ENCODE results near the gene FASTKD3.
"Not testable (repeated sequence)": the region's sequence is repeated elsewhere in the genome, so short reads cannot be mapped to it uniquely, and the experiment has no call there.

The FASTKD3 gene

DNA sequence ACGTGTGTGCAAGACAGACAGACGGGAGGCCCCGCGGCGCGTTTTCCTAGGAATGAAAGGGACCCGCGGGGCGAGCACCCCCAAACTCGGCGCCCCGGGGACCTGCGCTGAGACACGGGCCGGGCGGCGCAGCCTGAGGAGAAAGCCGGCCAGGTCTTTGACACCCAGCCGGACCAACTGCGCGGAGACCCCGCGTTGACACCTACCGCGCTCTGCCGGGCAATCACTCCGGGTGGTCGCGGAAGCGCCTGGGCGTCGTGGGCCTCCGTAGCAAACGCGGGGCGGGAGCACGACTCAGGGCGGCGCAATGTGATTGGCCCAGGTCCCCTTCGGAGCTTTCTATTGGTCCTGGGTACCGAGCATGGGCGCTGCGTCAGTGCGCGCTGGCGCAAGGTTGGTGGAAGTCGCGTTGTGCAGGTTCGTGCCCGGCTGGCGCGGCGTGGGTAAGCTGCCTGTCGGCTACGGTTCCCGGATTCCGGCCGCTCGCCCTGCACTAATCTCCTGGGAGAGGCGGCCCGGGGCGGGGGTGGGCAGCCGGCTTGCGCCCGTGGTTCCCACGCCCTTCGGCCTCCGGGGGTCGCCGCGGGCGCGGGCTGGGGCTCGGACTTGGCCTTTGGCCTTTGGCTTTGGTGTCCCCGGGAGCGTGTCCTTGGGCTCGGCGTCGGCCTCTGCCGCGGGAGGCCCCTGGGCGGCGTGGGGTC, at the start of gene FASTKD3, which contains the start of gene MTRR:
TSS of gene FASTKD3 (minus strand) at position 259 of the 701 bp plus-strand sequence. CDS start 948 bp downstream, outside the sequence.
TSS of gene MTRR (plus strand) at position 376 of the 701 bp plus-strand sequence. CDS start 1,647 bp downstream, outside the sequence.
- DNase-seq = peak; percentile 90

DNA sequence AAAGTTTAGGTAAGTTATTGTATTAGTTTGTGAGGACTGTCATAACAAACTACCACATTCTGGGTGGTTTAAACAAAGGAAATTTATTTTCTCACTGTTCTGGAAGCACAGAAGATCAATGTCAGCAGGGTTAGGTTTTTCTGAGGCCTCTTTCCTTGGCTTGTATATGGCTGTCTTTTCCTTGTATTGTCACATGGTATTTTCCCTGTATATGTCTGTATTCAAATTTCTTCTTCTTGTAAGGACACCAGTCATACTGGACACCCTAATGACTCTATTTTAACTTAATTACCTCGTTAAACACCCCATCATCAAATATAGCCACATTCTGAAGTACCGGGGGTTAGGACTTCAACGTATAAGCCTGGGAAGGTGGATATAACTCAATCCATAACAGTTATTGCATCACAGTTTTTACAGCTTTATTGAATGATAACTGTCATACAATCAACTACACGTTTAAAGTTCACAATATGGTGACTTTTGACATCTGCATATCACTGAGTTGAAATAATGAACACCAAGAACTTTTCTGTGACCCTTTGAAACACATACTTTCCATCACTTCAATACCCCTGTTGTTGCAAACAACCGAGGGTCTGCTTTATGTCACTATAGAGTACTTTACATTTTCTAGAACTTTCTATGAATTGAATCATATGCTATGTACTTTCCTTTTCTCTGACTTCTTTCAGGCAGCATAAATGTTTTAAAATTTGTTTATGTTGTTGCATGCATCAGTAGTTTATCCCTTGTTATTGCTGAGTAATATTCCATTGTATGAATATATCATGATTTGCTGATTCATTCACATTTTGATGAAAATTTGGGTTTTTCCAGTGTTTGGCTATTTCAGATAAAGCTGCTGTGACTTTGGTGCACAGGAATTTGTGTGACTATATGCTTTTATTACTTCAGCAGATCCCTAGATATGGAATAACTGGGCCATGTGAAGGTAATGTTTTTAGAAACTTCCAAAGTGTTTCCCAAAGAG, 48.6 kb upstream of the FASTKD3 start:
- DNase-seq = no peak

DNA sequence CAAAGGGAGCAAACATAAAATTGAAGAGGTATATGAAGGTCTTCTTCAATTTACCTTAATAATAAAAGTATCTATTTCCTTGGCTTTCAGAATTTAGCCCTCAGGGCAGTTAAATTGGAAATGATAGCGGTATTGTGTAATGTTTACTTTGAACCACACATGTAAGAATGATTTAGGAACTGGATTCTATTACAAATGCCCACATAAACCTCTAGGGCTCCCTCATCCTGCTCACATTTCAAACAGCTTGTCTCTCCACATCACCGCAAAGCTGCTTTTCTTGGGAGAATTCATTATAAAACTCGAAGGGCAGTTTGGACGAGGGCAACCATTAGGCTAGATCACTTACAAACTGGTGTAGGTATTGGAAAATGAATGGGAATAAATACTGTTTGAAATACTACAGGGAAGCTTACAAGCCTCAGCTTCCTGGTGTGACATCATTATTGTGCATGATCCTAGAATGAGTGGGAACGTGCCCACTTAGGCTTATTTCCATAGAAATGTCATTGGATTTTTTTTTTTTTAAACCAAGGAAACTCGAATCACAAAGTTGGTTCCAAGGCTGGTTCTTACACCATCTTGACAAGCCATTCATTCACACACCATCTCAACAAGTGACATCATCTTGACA, 47.5 kb upstream of the FASTKD3 start:
- no peak for DNase-seq

GRCh38 chr5:7911429-7911771, 42.6 kb upstream of the FASTKD3 start:
- not testable (repeated sequence) for DNase-seq

GRCh38 chr5:7910738-7911428, 42.1 kb upstream of the FASTKD3 start:
- no peak for DNase-seq

GRCh38 chr5:7908317-7908716, 39.5 kb upstream of the FASTKD3 start:
- no peak for DNase-seq

DNA sequence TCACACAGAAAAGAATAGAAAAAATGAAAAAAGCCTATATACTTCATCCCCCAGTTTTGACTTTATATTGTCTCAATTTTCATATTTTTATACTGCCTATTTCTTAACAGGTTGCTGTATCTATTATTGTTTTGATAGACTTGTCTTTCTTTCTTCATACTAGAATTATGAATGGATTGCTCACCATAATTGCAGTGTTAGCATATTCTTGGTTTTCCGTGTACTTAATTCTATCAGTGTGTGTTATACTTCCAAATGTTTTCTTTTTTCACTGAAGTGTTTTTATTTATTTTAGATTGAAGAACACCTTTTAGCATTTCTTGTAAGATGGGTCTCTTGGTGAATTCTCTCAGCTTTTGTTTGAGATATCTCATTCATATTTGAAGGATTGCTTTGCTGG, 38.8 kb upstream of the FASTKD3 start:
- DNase-seq = no peak

- no peak for DNase-seq
Measured at GRCh38 chr5:7904170-7904569, 35.3 kb upstream of the FASTKD3 start.

DNA sequence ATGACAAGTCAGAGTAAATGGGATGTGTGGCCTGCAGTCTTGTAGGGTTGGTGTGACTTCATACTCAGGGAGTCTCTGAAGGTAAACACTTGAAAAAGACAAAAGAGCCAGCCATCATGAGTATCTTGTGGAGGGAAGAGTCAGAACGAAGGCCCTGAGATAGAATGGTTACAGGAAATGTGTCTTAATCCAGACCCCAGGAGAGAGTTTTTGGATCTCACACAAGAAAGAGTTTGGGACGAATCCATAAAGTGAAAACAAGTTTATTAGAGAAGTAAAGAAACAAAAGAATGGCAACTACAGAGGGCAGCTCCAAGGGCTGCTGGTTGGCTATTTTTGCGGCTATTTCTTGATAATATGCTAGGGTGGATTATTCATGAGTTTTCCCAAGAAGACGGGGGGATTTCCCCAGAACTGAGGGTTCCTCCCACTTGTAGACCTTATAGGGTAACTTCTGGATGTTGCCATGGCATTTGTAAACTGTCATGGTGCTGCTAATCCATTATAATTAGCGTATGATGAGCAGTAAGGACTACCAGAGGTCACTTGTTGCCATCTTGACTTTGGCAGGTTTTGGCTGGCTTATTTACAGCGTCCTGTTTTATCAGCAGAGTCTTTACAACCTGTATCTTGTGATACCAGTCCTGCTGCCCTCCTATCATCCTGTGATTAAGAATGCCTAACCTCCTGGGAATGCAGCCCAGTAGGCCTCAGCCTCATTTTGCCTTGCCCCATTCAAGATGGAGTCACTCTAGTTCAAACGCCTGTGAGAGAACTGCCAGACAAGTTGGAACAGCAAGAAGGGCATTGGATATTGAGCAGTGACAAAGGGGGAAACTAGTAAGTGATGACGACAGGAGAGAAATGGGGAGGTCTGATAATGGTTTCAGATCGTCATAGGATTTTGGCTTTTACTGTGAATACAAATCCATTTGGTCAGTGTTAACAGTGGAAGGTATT, 34.1 kb upstream of the FASTKD3 start:
- no peak for DNase-seq

GRCh38 chr5:7902201-7902600, 33.4 kb upstream of the FASTKD3 start:
- no peak for DNase-seq

GRCh38 chr5:7897014-7897600, 28.3 kb upstream of the FASTKD3 start:
- peak; percentile 32 for DNase-seq

DNA sequence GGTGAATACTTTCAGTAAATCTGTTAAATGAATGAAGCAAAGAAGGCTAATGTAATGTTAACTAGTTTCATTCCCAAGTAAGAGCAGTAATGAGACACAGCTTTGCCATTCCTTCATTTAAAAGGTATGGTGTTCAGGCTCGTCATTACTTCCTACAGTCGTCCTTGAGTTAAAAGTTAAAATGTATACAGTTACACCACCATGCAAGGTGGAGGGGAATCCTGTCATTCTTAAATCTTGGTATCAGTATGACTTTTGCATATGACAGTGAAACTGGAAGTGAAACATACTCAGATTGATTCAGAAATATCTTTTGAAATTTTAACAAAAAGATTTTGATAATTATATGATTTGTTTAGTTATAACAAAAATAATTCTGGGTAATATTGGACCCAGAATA, 26.0 kb upstream of the FASTKD3 start:
- no peak for DNase-seq

DNA sequence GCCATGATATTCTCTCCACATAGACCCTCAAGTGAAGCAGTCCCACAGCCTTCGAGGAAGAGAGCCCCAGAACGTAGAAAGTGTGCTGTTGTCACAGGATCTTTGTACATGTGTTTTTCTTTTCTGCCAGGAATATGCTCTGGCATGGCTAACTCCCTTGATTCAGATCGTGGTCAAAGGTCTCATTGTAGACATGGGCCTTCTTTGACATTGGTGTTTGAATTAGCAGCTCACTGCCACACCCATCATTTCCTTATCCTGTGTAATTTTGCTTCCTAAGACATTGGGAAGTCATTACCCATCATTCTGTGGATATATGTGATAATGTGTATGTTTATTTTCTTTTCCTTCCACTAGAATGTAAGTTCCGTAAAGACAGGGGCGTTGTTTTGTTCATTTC, 25.6 kb upstream of the FASTKD3 start:
- DNase-seq = no peak

- no peak for DNase-seq
Measured at GRCh38 chr5:7888901-7889300, 20.1 kb upstream of the FASTKD3 start.

DNA sequence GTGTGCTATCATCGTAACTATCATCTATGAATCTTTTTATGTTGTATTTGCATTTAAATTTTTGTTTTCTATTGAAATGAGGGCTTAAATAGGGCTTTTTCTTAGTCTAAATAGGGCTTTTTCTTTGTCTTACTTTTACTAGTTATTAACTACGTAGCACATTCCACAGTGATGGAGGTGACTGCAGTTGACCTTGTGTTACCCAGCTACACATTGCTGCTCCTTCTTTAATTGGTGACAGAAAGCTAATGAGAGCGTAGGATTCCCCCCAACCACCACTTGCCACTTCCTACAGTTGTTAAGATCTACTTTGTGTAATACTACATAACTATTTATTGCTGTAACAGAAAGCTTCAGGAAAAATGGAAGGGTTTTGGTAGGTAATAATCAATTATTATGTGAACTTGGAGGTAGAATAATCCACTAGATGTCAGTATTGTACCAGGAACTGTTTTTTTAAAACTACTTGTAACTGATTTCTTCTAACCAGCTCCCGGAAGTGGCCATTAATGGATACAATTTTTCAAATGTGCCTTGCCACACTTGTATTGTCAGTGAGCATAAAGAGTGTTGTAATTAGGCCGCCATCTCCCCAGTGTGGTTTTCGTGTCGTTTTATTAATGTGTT, 18.1 kb upstream of the FASTKD3 start:
- no peak for DNase-seq

DNA sequence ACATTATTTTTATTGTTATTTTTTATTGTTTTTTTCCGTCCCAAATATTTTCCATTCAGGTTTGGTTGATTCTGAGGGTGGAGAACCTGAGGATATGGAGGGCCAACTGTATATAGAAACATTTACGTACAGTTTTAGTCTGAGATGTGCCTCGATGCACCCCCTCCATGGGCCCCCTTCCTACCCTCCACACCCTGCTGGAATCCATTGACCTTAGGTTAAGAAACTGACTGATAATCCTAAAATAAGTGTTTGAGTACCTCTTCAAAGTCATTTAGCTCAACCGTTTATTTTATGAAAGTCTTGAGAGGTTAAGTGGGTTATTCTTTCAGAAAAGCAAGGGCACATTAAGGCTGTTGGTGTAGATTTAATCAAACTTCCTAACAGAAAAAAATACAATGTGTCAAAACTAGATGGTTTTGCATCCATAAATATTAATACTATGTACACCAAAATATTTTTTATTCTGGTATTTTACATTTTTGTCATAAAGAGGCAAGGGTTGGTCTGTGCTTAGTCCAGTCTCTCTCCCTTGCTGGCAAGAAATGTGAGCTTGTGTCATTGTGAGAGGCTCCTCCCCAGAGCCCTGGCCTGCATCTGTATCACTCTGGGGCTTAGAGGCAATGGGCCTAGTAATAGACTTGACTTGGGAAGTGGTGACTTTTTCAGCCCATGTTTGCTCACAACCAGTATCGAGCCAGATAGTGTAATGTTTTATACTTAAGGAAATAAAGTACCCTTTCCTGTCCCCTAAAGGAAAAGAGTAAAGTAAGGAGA, 15.8 kb upstream of the FASTKD3 start:
- DNase-seq = no peak

- no peak for DNase-seq
Measured at GRCh38 chr5:7882926-7883325, 14.1 kb upstream of the FASTKD3 start.

- DNase-seq = no peak
Measured at GRCh38 chr5:7881816-7882215, 13.0 kb upstream of the FASTKD3 start.

DNA sequence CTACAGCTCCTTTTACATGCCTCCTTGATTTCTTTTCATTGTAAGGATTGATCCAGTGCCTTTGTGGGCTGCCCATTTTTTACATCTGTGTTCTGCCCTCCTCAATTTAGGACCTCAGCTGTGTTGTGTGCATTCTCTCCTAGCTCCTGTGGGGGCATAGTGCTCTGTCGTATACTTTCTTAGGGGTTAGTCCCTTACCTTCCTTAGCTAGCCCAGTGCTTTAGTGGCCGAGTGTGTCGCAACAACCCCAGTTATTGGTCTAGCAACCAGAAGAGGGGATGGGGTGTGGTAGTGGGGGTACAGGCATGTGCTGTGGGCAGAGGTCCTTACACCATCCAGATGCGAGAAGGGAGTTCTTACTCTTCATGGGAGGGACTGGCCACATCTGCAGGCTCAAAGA, 12.3 kb upstream of the FASTKD3 start:
- DNase-seq = no peak

DNA sequence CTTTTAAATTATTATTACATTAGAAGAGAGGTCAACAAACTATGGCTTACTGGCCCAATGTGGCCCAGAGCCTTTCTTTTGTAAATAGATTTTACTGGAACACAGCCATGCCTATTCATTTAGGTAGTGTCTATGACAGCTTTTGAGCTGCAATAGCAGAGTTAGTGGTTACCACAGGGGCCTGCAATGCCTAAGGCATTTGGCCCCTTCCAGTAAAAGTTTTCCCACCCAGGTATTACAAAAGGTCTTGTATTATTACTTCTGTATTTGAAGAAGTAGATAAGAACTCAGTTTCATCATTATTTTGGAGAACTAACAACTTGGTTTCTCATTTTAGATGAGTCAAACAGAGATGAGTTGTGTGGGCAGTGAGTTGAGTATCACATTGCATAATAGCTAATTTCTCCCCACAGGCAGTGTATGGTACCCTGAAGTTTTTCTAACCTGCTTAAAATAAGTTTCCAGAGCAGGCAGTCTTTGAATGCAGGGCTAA, 9.6 kb upstream of the FASTKD3 start:
- DNase-seq = no peak
